ENCODE measurements around the gene GABRR2.

The GABRR2 gene

DNA sequence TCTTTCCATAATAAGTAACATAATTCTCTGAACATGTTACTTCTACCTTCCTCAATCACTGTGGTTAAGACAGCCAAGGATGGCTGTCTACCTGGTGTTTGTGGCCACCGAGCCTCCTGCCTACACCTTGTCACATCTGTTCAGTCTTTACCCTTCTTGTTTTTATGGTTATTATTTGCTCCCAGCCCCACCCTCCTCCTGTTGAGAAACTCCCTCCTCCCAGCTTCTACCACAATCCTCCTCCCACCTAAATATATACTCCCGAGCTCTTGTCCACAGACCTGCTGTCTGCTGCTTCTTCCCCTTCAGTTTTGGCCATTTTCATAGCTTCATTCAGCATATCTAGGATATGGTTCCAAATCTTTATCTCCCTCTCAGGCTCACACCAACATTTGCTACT, 62.2 kb downstream of the GABRR2 start:
- CTCF ChIA-PET, result no interaction called here
- POLR2A ChIA-PET (ENCODE audit: low non-redundant PET), result no interaction called here
- H3K27ac ChIP-seq, result no peak overlapping the region
- TF ChIP-seq, protein P1, sequence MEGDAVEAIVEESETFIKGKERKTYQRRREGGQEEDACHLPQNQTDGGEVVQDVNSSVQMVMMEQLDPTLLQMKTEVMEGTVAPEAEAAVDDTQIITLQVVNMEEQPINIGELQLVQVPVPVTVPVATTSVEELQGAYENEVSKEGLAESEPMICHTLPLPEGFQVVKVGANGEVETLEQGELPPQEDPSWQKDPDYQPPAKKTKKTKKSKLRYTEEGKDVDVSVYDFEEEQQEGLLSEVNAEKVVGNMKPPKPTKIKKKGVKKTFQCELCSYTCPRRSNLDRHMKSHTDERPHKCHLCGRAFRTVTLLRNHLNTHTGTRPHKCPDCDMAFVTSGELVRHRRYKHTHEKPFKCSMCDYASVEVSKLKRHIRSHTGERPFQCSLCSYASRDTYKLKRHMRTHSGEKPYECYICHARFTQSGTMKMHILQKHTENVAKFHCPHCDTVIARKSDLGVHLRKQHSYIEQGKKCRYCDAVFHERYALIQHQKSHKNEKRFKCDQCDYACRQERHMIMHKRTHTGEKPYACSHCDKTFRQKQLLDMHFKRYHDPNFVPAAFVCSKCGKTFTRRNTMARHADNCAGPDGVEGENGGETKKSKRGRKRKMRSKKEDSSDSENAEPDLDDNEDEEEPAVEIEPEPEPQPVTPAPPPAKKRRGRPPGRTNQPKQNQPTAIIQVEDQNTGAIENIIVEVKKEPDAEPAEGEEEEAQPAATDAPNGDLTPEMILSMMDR (conservative IDR thresholded peaks at IDR 0.05; ENCODE audit: low read depth), result no peak
- DNase-seq (ENCODE audit: low spot score), result no peak

DNA sequence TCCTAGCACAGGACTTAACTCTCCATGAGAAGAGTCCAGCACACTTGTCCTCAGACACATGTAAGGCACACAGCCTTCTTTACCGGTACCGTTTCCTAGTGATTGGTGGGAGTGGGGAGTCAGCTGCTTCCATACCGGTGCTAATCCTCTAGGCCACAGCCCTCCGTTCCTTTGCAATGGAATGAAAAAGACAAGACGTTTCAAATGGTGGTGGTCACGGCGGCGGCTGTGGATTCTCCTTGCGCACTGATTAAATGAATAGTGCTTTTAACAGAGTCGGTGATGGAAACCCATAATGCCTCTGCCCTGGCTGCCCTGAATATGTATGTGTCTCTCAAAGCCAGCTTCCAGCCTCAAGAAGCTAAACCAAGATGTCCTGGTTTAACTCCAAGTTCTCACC, 63.1 kb downstream of the GABRR2 start:
- POLR2A ChIA-PET (ENCODE audit: low non-redundant PET), result no interaction called here
- TF ChIP-seq, protein P1 (conservative IDR thresholded peaks at IDR 0.05; ENCODE audit: low read depth), result no peak
- H3K27ac ChIP-seq, result no peak overlapping the region
- DNase-seq (ENCODE audit: low spot score), result no peak
- CTCF ChIA-PET, result interaction anchor here (1.1 kb wide), 1 partner anchor 269 kb away, joined by 4 read pairs; no protein-coding TSS in a partner anchor

DNA sequence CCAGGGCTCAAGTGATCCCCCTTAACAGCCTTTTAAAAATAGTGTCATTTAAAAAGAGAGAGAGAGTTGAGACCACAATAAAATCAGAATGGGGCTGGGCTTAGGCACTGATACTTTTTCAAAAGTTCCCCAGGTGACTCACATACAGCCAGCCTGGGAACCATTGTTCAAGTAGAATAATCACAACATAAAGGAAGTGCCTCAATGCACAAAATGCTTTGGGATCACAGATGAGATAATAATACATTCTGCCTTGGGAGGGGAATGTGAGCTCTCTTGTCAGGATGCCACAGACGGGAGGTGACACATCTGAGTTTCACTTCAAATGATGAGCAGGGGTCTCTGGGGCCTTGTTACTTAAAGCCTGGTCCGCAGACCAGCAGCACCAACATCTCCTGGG, 63.9 kb downstream of the GABRR2 start:
- no peak overlapping the region for H3K27ac ChIP-seq
- POLR2A ChIA-PET (ENCODE audit: low non-redundant PET), result no interaction called here
- TF ChIP-seq, protein P1 (conservative IDR thresholded peaks at IDR 0.05; ENCODE audit: low read depth), result no peak
- CTCF ChIA-PET, result no interaction called here
- DNase-seq (ENCODE audit: low spot score), result no peak

DNA sequence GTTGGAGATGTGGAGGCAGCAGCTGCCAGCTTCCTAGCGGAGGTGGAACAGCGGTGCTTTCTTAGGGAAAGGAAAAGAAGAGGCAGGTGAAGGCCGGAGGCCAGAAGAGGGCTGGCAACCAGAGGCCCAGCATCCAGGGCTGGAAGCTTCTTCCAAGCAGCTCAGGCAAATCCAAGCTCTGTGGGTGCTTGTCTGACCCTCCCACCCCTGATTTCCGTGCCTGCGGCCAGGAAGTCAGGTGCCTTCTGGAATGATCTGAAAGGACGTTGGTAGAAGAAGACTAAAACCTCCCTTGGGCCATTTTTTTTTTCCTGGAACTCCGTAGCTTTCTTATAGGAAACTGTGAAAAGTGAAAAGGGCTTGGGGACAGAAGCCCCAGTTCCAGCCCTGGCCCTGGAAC, 64.9 kb downstream of the GABRR2 start:
- POLR2A ChIA-PET (ENCODE audit: low non-redundant PET), result interaction anchor here (0.7 kb wide), 1 partner anchor 15 kb away, joined by 3 read pairs; no protein-coding TSS in a partner anchor
- TF ChIP-seq, protein P1 (conservative IDR thresholded peaks at IDR 0.05; ENCODE audit: low read depth), result no peak
- DNase-seq (ENCODE audit: low spot score), result no peak
- CTCF ChIA-PET, result no interaction called here
- H3K27ac ChIP-seq, result no peak overlapping the region

DNA sequence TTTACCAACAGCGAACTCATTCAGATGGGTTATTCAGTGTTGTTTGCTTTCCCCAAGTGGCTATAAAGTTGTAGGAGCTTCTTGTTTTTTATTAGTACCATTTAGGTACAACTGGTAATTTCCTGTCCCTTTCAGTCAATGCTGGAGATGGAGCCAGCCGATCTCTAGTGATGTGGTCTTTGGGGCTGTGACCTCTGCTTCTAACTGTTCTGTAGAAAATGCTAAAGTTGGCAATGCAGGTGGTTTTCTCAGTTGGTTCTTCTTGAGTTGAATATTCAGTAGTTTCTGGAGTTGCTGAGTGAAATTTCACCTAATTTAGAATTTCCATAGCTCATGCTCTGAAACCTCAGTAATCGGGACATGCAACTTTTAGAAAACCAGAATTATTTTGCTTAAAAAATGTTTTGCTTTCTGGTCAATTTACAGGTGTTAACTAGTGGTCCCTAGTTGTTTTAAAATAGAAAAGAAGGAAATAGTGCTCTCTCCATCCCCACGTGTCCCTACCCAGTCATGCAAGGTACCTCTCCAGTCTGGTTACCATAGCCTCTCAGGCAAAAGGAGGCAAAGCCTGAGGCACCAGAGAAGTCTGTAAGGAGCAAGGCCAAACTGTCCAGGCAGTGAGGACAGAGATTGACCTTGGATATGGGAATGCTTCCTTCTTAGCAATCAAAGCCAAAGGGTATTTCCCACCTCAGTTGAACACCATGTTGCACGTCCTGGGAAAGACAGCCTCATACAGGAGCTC, 70.7 kb downstream of the GABRR2 start:
- no peak overlapping the region for H3K27ac ChIP-seq
- no peak for DNase-seq (ENCODE audit: low spot score)
- TF ChIP-seq, protein P1 (conservative IDR thresholded peaks at IDR 0.05; ENCODE audit: low read depth), result no peak
- ChIA-PET CTCF (interaction anchor here (1.1 to 1.3 kb wide), 2 partner anchors 262 kb away, joined by 7 read pairs; no protein-coding TSS in a partner anchor), POLR2A (ENCODE audit: low non-redundant PET) (no interaction called here)

DNA sequence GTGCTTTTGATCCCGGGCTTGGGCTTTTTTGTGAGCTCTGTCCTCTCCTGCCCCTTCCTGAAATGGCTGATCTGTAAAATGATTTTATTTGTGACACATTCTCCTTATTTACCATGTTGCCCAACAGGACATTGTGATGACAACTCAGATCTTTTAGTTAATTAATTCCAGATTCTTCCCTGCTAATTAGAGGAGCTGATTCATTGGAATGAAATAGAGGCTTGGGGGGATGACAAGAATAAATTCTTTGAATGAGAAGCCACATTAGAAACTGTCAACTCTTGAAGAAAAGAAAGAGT, 71.8 kb downstream of the GABRR2 start:
- H3K27ac ChIP-seq, result no peak overlapping the region
- TF ChIP-seq, protein P1 (conservative IDR thresholded peaks at IDR 0.05; ENCODE audit: low read depth), result no peak
- POLR2A ChIA-PET (ENCODE audit: low non-redundant PET), result no interaction called here
- DNase-seq (ENCODE audit: low spot score), result no peak
- CTCF ChIA-PET, result interaction anchor here (0.7 to 1.1 kb wide), 2 partner anchors 261 to 345 kb away, joined by 4 to 7 read pairs; no protein-coding TSS in a partner anchor

Data from RWPE1 (cell line).